Measurements from ENCODE around the gene ZSCAN30. TPM values are rescaled to one million over a fixed set of nuclear protein-coding genes. Genes with fewer than 3 reads are reported as not detected.

The ZSCAN30 gene
- total and polyA plus RNA-seq, 2 donors (not counting 3 experiments of a cell fraction or from before 2014, with no cell fraction given): 6.7 to 18.0 TPM

DNA sequence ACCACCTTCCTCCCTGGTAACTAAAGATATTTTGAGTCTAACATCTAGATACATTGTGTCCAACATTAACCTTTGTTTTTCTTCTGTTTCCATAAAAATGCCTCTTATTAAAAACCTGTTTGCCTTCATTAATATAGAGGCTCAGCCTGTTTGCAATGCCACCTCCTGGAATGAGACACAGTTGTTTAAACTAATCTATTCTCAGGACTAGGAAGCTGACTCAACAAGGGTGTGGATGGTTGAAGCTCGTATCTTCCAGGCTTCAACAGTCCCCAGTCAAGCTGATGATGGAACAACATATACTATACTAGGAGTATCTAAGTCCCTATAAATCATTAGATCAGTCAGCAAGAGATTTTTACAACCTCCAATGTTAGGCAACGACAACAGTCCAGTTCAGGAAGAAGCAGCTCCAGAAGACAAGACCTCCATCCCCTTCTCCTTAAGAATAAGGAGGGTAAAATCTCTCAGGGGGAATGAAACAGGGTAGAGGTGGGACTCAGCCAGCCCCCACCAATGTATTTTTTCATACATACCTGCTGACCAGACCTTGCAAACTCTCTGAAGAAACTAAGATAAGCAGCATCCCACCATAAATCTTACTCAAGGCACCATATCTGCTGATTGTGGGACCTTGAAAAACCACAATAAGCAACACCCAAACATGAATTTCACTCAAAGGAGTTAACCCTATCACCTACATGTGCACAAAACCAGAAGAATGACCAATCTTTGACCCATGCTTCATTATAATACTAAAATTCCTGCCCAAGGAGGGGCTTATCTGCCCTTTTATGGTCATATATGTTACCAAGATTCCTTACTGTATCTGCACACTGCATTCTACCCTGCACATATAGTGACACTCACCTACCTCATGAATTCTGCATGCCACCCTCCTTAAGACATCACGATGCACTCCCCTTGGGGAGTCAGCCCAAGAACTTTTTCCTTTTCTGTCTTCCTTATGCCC, 32.7 kb upstream of the ZSCAN30 start:
- Histone ChIP-seq H4K20me1 (replicated peaks; ENCODE audit: control insufficient read depth, extremely low read depth, insufficient read depth, low read length) (no peaks in the 10 kb centered on the region), H3K4me1 (ENCODE audit: control insufficient read depth, extremely low read depth, insufficient read depth, low read length) (peaks cover 7% of the 10 kb centered on the region), H3K9me3 (replicated peaks; ENCODE audit: control insufficient read depth, insufficient read depth, low read length) (no peaks in the 10 kb centered on the region), H3K27me3 (ENCODE audit: control insufficient read depth in 2 of 2, insufficient read depth in 2 of 2, low read length in 2 of 2) (no peaks in the 10 kb centered on the region), H3K79me2 (ENCODE audit: control insufficient read depth, insufficient read depth, low read length) (no peaks in the 10 kb centered on the region), H2AFZ (ENCODE audit: low read depth, low read length) (peak overlapping the region; percentile 27), H3K4me3 (replicated peaks in 1 of 3; ENCODE audit: insufficient read depth in 1 of 3, low read depth in 1 of 3, low read length in 3 of 3) (no peak overlapping the region), H3K9ac (replicated peaks; ENCODE audit: extremely low read depth, insufficient read depth, low read length) (no peak overlapping the region), H3K36me3 (ENCODE audit: control insufficient read depth in 2 of 2, extremely low read depth in 1 of 2, insufficient read depth in 2 of 2, low read length in 2 of 2) (no peaks in the 10 kb centered on the region), H3K9me1 (replicated peaks; ENCODE audit: control insufficient read depth, extremely low read depth, insufficient read depth, low read length) (no peaks in the 10 kb centered on the region), H3K4me2 (ENCODE audit: insufficient read depth, low read length) (no peak overlapping the region), H3K27ac (ENCODE audit: insufficient read depth, low read depth, low read length) (no peak overlapping the region)
- ChIA-PET POLR2A (no interaction called here), CTCF (interaction anchor here (0.9 to 3.0 kb wide), 4 partner anchors 9 to 91 kb away, joined by 3 to 13 read pairs (median 6); no protein-coding TSS in a partner anchor)
- no TSS peak for BruUV-seq (replicated peaks)
- TF ChIP-seq POLR2A (IDR thresholded peaks at IDR 0.05; ENCODE audit: low read depth, low read length): no peak
- peak; percentile 39 for TF ChIP-seq FOS (IDR thresholded peaks at IDR 0.05; ENCODE audit: borderline replicate concordance, insufficient read depth, low read length)
- DNase-seq (ENCODE audit: low read depth, low spot score) (peak; percentile 29), FAIRE-seq (no peak)
- dilution Hi-C loops (cut with MboI; ENCODE audit: extremely low pct_ligation_motif_present, low sequenced_read_pairs): no loop called here
- intact Hi-C loops (cut with micrococcal nuclease): no loop called here

DNA sequence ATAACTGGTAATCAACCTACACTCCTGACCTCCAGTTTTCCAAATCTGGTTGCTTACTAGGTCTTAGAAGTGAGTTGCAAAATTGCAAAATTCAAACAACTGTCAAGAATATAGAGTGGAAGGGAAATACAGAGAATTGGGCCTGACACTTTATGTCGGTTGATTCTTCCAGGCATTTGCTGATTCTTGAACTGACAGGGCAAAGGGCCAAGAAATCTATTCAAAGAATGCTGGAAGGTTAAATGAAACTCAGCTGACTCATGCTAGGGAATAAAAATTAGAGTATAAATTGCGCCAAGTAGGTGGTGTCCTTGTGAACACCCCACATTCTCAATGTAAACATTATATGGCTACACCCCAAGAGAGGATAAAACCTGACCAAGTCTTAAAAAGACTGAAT, 21.5 kb upstream of the ZSCAN30 start:
- Histone ChIP-seq H3K9me3 (replicated peaks; ENCODE audit: control insufficient read depth, insufficient read depth, low read length) (peaks cover 20% of the 10 kb centered on the region), H3K4me2 (ENCODE audit: insufficient read depth, low read length) (no peak overlapping the region), H3K79me2 (ENCODE audit: control insufficient read depth, insufficient read depth, low read length) (no peaks in the 10 kb centered on the region), H4K20me1 (replicated peaks; ENCODE audit: control insufficient read depth, extremely low read depth, insufficient read depth, low read length) (no peaks in the 10 kb centered on the region), H3K9ac (replicated peaks; ENCODE audit: extremely low read depth, insufficient read depth, low read length) (no peak overlapping the region), H3K9me1 (replicated peaks; ENCODE audit: control insufficient read depth, extremely low read depth, insufficient read depth, low read length) (no peaks in the 10 kb centered on the region), H3K27ac (ENCODE audit: insufficient read depth, low read depth, low read length) (no peak overlapping the region), H3K4me3 (replicated peaks in 1 of 3; ENCODE audit: insufficient read depth in 1 of 3, low read depth in 1 of 3, low read length in 3 of 3) (no peak overlapping the region), H2AFZ (ENCODE audit: low read depth, low read length) (no peak overlapping the region), H3K36me3 (ENCODE audit: control insufficient read depth in 2 of 2, extremely low read depth in 1 of 2, insufficient read depth in 2 of 2, low read length in 2 of 2) (peaks cover 0 to 3% of the 10 kb centered on the region in 2 experiments), H3K27me3 (ENCODE audit: control insufficient read depth in 2 of 2, insufficient read depth in 2 of 2, low read length in 2 of 2) (no peaks in the 10 kb centered on the region), H3K4me1 (ENCODE audit: control insufficient read depth, extremely low read depth, insufficient read depth, low read length) (no peaks in the 10 kb centered on the region)
- TF ChIP-seq GATA2 (IDR thresholded peaks at IDR 0.05; ENCODE audit: insufficient read depth, insufficient read length, low read depth, low read length) (no peak), JUN (IDR thresholded peaks at IDR 0.05; ENCODE audit: borderline replicate concordance, insufficient read depth, insufficient read length, low read depth) (no peak), MYC (IDR thresholded peaks at IDR 0.05; ENCODE audit: low read depth, low read length) (no peak), FOS (IDR thresholded peaks at IDR 0.05; ENCODE audit: borderline replicate concordance, insufficient read depth, low read length) (peak; percentile 39), EZH2 (IDR thresholded peaks at IDR 0.05; ENCODE audit: borderline replicate concordance, low read depth, low read length, severe bottlenecking) (no peak)
- TF ChIP-seq, protein P1, sequence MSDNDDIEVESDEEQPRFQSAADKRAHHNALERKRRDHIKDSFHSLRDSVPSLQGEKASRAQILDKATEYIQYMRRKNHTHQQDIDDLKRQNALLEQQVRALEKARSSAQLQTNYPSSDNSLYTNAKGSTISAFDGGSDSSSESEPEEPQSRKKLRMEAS (IDR thresholded peaks at IDR 0.05; ENCODE audit: insufficient read depth, insufficient read length): no peak
- no peak for FAIRE-seq
- ChIA-PET CTCF (no interaction called here), POLR2A (no interaction called here)
- intact Hi-C loops (cut with micrococcal nuclease) (no loop called here), dilution Hi-C loops (cut with MboI; ENCODE audit: extremely low pct_ligation_motif_present, low sequenced_read_pairs) (no loop called here)
- DNase-seq (ENCODE audit: low read depth, low spot score): peak; percentile 26
- BruUV-seq (replicated peaks): no TSS peak

All from endothelial cell of umbilical vein (primary cell).